ENCODE measurements around the gene BCL11B.

Gene BCL11B

DNA sequence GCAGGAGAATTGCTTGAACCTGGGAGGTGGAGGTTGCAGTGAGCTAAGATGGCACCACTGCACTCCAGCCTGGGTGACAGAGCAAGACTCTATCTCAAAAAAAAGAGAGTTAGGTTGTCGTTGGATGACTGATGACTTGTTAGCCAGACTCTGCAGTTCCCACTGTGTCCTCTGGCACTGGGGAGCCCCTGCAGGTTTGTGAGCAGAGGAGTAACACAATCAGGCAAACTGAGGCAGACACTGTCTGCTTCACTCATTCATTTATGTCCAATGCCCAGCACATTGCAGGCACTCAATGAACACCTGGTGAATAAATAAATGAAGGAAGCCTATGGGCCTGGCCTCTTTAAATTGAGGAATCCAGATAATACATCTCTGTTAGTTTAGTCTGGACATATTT, 41.2 kb upstream of the BCL11B start:
- Histone ChIP-seq H3K36me3 (ENCODE audit: control insufficient read depth, low read depth, low read length) (no peaks in the 10 kb centered on the region), H3K4me1 (ENCODE audit: control insufficient read depth, low read depth, low read length) (peaks cover 1% of the 10 kb centered on the region), H3K9me3 (ENCODE audit: control insufficient read depth, low read depth, low read length) (no peaks in the 10 kb centered on the region), H3K4me3 (ENCODE audit: low read length) (no peak overlapping the region), H3K27me3 (ENCODE audit: control insufficient read depth, insufficient read depth, low read length) (no peaks in the 10 kb centered on the region), H3K27ac (ENCODE audit: low read length) (no peak overlapping the region), H3K9ac (ENCODE audit: low read length) (no peak overlapping the region)

DNA sequence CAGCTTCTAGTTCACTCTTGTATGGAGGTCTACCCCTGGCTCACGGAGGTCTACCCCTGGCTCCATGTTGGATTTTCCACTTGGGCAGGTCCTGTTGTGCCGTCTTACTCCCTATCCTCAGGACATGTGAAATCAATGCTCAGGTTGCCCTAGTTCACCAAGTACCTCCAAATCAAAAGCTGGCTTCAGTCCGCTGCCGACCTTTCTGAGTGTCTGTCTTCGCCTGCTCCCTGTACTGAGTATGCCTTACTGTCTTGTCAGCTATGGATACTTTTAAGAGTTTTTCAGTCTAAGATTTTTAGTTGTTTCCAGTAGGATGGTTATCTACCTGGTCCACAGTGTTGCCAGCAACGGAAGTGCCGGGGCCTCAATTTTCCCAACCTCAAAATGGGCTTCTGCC, 40.1 kb upstream of the BCL11B start:
- H3K9me3 ChIP-seq (ENCODE audit: control insufficient read depth, low read depth, low read length), result no peaks in the 10 kb centered on the region

DNA sequence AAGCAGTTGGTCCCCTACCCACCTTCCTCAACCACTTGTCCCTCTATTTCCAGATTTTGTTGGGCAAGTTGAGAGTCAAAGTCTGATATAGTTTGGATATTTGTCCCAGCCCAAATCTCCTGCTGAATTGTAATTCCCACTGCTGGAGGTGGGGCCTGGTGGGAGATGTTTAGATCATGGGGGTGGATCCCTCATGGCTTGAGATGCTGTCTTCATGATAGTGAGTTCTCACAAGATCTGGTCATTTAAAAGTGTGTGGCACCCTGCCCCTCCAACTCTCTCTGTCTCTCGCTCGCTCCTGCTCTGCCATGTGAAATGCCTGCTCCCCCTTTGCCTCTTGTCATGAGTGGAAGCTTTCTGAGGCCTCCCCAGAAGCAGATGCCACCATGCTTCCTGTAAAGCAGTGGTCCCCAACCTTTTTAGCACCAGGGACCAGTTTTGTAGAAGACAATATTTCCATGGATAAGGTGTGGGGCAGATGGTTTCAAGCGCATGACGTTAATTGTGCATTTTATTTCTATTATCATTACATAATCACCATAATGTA, 37.3 kb upstream of the BCL11B start:
- Histone ChIP-seq H3K27me3 (ENCODE audit: control insufficient read depth, insufficient read depth, low read length) (no peaks in the 10 kb centered on the region), H3K9me3 (ENCODE audit: control insufficient read depth, low read depth, low read length) (no peaks in the 10 kb centered on the region), H3K4me1 (ENCODE audit: control insufficient read depth, low read depth, low read length) (no peaks in the 10 kb centered on the region), H3K9ac (ENCODE audit: low read length) (no peak overlapping the region), H3K36me3 (ENCODE audit: control insufficient read depth, low read depth, low read length) (no peaks in the 10 kb centered on the region), H3K27ac (ENCODE audit: low read length) (no peak overlapping the region), H3K4me3 (ENCODE audit: low read length) (no peak overlapping the region)

More for the DNA sequence above, 40.1 kb upstream of the BCL11B start:
- Histone ChIP-seq H3K27me3 (ENCODE audit: control insufficient read depth, insufficient read depth, low read length) (no peaks in the 10 kb centered on the region), H3K4me1 (ENCODE audit: control insufficient read depth, low read depth, low read length) (no peaks in the 10 kb centered on the region), H3K36me3 (ENCODE audit: control insufficient read depth, low read depth, low read length) (no peaks in the 10 kb centered on the region), H3K9ac (ENCODE audit: low read length) (no peak overlapping the region), H3K4me3 (ENCODE audit: low read length) (no peak overlapping the region), H3K27ac (ENCODE audit: low read length) (no peak overlapping the region)

DNA sequence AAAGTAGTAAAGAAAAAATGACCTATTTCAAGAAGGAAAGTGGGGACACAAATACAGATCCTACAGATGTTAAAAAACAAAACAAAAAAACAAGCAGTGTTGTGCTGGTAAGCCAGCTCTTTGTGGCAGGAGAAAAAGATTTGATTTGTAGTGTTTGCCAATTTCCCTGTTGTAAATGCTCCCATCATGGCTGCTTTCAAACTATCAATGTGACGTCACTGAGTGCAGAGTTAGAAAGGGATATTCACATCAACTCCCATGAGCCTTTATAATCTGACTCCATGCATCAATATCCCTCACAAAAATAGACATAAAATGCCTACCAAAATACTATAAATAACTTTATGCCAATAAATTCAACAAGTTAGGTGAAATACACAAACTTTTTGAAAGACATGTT, 32.2 kb upstream of the BCL11B start:
- H3K9me3 ChIP-seq (ENCODE audit: control insufficient read depth, low read depth, low read length), result peaks cover 7% of the 10 kb centered on the region
- peaks cover 13% of the 10 kb centered on the region for H3K4me1 ChIP-seq (ENCODE audit: control insufficient read depth, low read depth, low read length)
- H3K27me3 ChIP-seq (ENCODE audit: control insufficient read depth, insufficient read depth, low read length), result no peaks in the 10 kb centered on the region

DNA sequence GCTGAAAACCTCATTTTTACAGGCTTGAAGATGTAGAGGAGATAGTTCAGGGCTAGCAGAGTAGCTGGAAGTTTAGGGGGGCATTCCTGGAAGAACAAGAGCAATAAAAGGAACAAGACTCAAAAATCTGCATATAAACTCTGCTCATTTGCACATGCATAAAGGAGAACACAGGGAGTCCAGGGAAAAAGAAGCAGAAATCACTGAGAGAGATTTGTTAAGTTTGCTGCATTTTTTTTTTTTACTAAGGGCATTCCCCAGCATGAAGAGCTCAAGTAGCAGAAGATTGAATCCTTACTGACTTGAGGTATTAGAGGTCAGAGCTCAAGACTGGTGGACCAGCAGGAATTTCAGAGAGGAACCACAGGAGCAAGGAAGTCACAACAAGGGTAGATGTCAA, 28.2 kb upstream of the BCL11B start:
- no peaks in the 10 kb centered on the region for H3K36me3 ChIP-seq (ENCODE audit: control insufficient read depth, low read depth, low read length)
- H3K4me1 ChIP-seq (ENCODE audit: control insufficient read depth, low read depth, low read length), result peaks cover 14% of the 10 kb centered on the region
- H3K4me3 ChIP-seq (ENCODE audit: low read length), result peak overlapping the region; percentile 16
- H3K9me3 ChIP-seq (ENCODE audit: control insufficient read depth, low read depth, low read length), result peaks cover 7% of the 10 kb centered on the region
- no peaks in the 10 kb centered on the region for H3K27me3 ChIP-seq (ENCODE audit: control insufficient read depth, insufficient read depth, low read length)
- no peak overlapping the region for H3K27ac ChIP-seq (ENCODE audit: low read length)
- H3K9ac ChIP-seq (ENCODE audit: low read length), result no peak overlapping the region

More for the DNA sequence above, 32.2 kb upstream of the BCL11B start:
- Histone ChIP-seq H3K9ac (ENCODE audit: low read length) (no peak overlapping the region), H3K4me3 (ENCODE audit: low read length) (no peak overlapping the region), H3K36me3 (ENCODE audit: control insufficient read depth, low read depth, low read length) (no peaks in the 10 kb centered on the region), H3K27ac (ENCODE audit: low read length) (no peak overlapping the region)

- H3K27me3 ChIP-seq (ENCODE audit: control insufficient read depth, insufficient read depth, low read length), result no peaks in the 10 kb centered on the region
- H3K27ac ChIP-seq (ENCODE audit: low read length), result no peak overlapping the region
- no peak overlapping the region for H3K9ac ChIP-seq (ENCODE audit: low read length)
These were observed 24.5 kb upstream of the BCL11B start for GRCh38 chr14:99296517-99296916.

GRCh38 chr14:99289394-99290189, 17.6 kb upstream of the BCL11B start:
- H3K4me3 ChIP-seq (ENCODE audit: low read length), result no peak overlapping the region
- H3K4me1 ChIP-seq (ENCODE audit: control insufficient read depth, low read depth, low read length), result no peaks in the 10 kb centered on the region
- no peak overlapping the region for H3K9ac ChIP-seq (ENCODE audit: low read length)
- no peaks in the 10 kb centered on the region for H3K36me3 ChIP-seq (ENCODE audit: control insufficient read depth, low read depth, low read length)
- H3K27me3 ChIP-seq (ENCODE audit: control insufficient read depth, insufficient read depth, low read length), result no peaks in the 10 kb centered on the region
- no peaks in the 10 kb centered on the region for H3K9me3 ChIP-seq (ENCODE audit: control insufficient read depth, low read depth, low read length)
- H3K27ac ChIP-seq (ENCODE audit: low read length), result no peak overlapping the region

More at GRCh38 chr14:99296517-99296916, 24.5 kb upstream of the BCL11B start:
- peaks cover 14% of the 10 kb centered on the region for H3K4me1 ChIP-seq (ENCODE audit: control insufficient read depth, low read depth, low read length)
- peaks cover 3% of the 10 kb centered on the region for H3K9me3 ChIP-seq (ENCODE audit: control insufficient read depth, low read depth, low read length)
- no peaks in the 10 kb centered on the region for H3K36me3 ChIP-seq (ENCODE audit: control insufficient read depth, low read depth, low read length)
- H3K4me3 ChIP-seq (ENCODE audit: low read length), result no peak overlapping the region

DNA sequence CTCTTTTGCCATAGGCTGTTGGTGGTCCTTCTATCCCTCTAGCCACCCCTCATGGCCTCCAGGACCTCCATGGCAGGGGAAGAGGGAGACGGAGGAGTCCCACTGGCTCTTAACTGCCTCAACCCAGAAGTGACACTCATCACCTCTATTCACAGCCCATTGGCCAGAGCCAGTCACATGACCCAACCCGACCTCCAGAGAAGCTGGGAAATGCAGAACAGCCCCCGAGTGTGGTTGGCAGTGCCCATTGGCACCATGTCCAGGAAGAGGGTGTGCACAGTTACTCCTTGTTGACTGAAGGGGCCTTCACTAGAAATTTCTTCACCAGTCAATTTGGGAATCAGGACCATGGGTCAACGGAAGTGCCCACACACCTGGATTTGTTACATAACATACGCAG, 17.0 kb upstream of the BCL11B start:
- no peaks in the 10 kb centered on the region for H3K4me1 ChIP-seq (ENCODE audit: control insufficient read depth, low read depth, low read length)
- H3K9me3 ChIP-seq (ENCODE audit: control insufficient read depth, low read depth, low read length), result no peaks in the 10 kb centered on the region
- H3K27ac ChIP-seq (ENCODE audit: low read length), result no peak overlapping the region
- no peak overlapping the region for H3K4me3 ChIP-seq (ENCODE audit: low read length)
- H3K9ac ChIP-seq (ENCODE audit: low read length), result no peak overlapping the region
- H3K36me3 ChIP-seq (ENCODE audit: control insufficient read depth, low read depth, low read length), result no peaks in the 10 kb centered on the region
- no peaks in the 10 kb centered on the region for H3K27me3 ChIP-seq (ENCODE audit: control insufficient read depth, insufficient read depth, low read length)

DNA sequence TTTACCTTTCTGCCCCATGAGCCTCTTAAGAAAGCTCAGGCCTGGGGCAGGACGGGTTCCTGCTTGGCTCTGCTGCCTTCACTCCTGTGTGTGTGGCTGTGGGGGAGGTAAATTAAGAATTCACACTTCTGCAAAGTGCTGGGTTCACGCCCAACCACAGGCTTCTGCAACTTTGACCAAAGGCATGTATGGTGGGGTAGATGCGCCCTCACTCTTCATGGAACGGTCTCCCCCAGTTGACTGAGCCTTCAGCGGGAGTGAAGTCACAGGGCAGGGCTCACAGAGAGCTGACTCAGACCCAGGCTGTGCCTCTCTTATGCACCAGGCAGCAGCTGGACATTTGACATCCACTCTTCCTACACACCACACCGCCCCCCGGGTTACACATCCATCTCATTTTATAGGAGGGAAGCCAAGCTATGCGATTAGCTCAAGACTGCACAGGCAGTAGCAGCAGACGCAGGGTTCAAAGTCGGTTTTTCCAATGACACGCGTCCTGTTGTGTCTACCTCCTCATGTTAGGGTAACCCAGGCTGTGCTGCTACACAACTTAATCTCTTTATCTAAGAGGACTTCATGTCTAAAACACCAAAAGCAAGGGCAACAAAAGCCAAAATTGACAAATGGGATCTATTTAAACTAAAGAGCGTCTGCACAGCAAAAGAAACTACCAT, 15.4 kb upstream of the BCL11B start:
- Histone ChIP-seq H3K4me3 (ENCODE audit: low read length) (no peak overlapping the region), H3K36me3 (ENCODE audit: control insufficient read depth, low read depth, low read length) (no peaks in the 10 kb centered on the region), H3K4me1 (ENCODE audit: control insufficient read depth, low read depth, low read length) (no peaks in the 10 kb centered on the region), H3K9ac (ENCODE audit: low read length) (no peak overlapping the region), H3K27ac (ENCODE audit: low read length) (no peak overlapping the region), H3K9me3 (ENCODE audit: control insufficient read depth, low read depth, low read length) (no peaks in the 10 kb centered on the region), H3K27me3 (ENCODE audit: control insufficient read depth, insufficient read depth, low read length) (no peaks in the 10 kb centered on the region)

DNA sequence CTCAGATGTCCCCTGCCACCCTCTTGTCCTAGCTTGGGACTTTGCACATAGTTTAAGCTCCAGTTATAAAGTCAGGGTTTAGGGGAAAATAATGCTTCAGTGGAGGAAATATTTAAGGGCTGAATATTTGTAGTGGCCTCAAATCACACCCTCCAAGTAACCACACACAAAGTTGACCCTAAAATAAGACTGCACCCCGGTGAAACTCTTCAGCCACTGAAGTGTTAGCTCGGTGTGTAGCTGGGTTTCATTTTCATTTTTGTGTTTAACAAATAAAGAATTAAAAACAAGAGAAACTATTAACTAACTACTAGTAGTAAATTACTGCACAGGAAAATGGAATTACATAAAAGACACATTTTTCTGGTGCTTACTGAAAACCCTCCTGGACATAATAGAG, 14.8 kb upstream of the BCL11B start:
- Histone ChIP-seq H3K4me3 (ENCODE audit: low read length) (no peak overlapping the region), H3K27ac (ENCODE audit: low read length) (no peak overlapping the region), H3K9me3 (ENCODE audit: control insufficient read depth, low read depth, low read length) (no peaks in the 10 kb centered on the region), H3K36me3 (ENCODE audit: control insufficient read depth, low read depth, low read length) (no peaks in the 10 kb centered on the region), H3K4me1 (ENCODE audit: control insufficient read depth, low read depth, low read length) (no peaks in the 10 kb centered on the region), H3K9ac (ENCODE audit: low read length) (no peak overlapping the region), H3K27me3 (ENCODE audit: control insufficient read depth, insufficient read depth, low read length) (no peaks in the 10 kb centered on the region)

DNA sequence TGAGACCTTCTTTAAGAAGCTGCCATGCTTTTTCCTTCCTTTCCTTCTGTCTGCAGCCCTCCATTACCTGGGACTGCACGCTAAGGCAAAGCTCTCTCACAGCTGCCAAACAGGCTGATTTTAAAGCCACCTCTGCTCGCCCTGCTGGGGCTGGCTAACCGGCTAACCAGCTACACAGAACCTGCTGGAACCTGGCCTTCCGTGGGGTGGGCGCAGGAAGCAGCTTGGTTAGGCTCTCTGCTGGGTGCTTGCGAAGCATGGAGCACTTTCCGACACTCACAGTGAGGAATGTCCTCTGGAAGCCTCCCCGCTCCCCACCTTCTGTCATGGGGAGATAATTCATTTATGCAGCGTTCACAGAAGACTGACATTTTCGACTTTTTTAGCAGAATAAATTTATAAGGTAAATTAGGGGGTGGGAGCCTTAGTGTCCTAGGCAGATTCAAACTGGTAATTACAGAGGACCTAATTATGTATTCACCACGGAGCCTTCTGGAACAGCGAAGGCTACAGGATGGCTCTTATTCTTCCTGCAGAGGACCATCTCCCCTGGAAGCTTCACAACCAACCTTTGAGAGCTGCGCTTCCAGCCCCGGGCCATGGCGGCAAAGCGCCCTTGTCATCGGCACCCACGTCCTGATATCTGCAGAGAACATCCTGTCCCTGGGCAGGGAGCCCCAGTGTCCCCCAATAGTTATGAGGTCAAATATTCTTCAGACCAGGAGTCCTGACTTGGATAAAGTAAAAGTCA, 12.4 kb upstream of the BCL11B start:
- Histone ChIP-seq H3K9me3 (ENCODE audit: control insufficient read depth, low read depth, low read length) (no peaks in the 10 kb centered on the region), H3K27ac (ENCODE audit: low read length) (no peak overlapping the region), H3K27me3 (ENCODE audit: control insufficient read depth, insufficient read depth, low read length) (no peaks in the 10 kb centered on the region), H3K9ac (ENCODE audit: low read length) (no peak overlapping the region), H3K4me3 (ENCODE audit: low read length) (no peak overlapping the region), H3K36me3 (ENCODE audit: control insufficient read depth, low read depth, low read length) (no peaks in the 10 kb centered on the region), H3K4me1 (ENCODE audit: control insufficient read depth, low read depth, low read length) (no peaks in the 10 kb centered on the region)

Measured in iPS-18a (cell line).